Gastroesophageal sphincter (tissue), 4 donors: ENCODE results near the gene BCL2L1. TPM values are rescaled to one million over a fixed set of nuclear protein-coding genes. Genes with fewer than 3 reads are reported as not detected.

Experiments used
- ATAC-seq: fragments of 150-250 bp; one replicate; pipeline ENCODE4 v1.9.1; 2016; ENCODE audit warnings: mild to moderate bottlenecking, moderate library complexity
- H3K27ac ChIP-seq, 4 donors: fragments of 200-600 bp; sonication (generic) in 3 of 4; 1 replicate in 3 of 4; 2 replicates in 1 of 4; pipeline ENCODE4 v1.5.1; 2016 to 2019
- H3K27me3 ChIP-seq: fragments of 200-600 bp; sonication (generic); one replicate; pipeline ENCODE4 v1.5.1; 2019
- H3K36me3 ChIP-seq, 2 donors: fragments of 200-600 bp; sonication (generic); one replicate each; pipeline ENCODE4 v1.5.1; 2019; ENCODE audit warnings: control low read depth in 1 of 2
- H3K4me1 ChIP-seq, 3 donors: fragments of 200-600 bp; sonication (generic); 1 replicate in 2 of 3; 2 replicates in 1 of 3; pipeline ENCODE4 v1.5.1; 2016 to 2019; ENCODE audit warnings: control low read depth in 2 of 3
- H3K4me3 ChIP-seq, 2 donors: fragments of 200-600 bp; sonication (generic); one replicate each; pipeline ENCODE4 v1.5.1; 2019; ENCODE audit warnings: mild to moderate bottlenecking in 1 of 2, moderate library complexity in 1 of 2
- H3K9me3 ChIP-seq, 3 donors: fragments of 200-600 bp; sonication (generic); one replicate each; pipeline ENCODE4 v1.5.1; 2017 to 2019; ENCODE audit warnings: control low read depth in 2 of 3
- EP300 ChIP-seq: sonication (generic); formaldehyde crosslinking; IDR thresholded peaks from one replicate; pipeline ENCODE4 v1.6.1; 2017; ENCODE audit warnings: antibody characterized with exemption, mild to moderate bottlenecking
- POLR2A ChIP-seq, 2 donors: fragments of 450-650 bp; IDR thresholded peaks; one replicate each; pipeline ENCODE4 v1.6.1; 2017; ENCODE audit warnings: antibody characterized with exemption in 2 of 2, mild to moderate bottlenecking in 2 of 2, moderate library complexity in 1 of 2
- POLR2AphosphoS5 ChIP-seq: sonication (generic); formaldehyde crosslinking; IDR thresholded peaks from one replicate; pipeline ENCODE4 v1.6.1; 2017; ENCODE audit warnings: antibody characterized with exemption
- WGBS, 2 donors: methylation state at CpG; one replicate each; pipeline ENCODE4 v1.1.5; 2018; ENCODE audit warnings: low coverage in 1 of 2; 5-methylcytosine and 5-hydroxymethylcytosine counted together
- total RNA-seq, 4 donors: library from RNA; depleted of rRNA; stranded (reverse); fragments of >200 nt; gene quantifications; one replicate each; pipeline ENCODE4 v1.1.0, GENCODE V29; 2016
- TF ChIP-seq, protein P1 (sequence below), 4 experiments: fragments of 200-600 bp in 2 of 4; fragments of 450-650 bp in 2 of 4; sonication (generic) in 1 of 4; IDR thresholded peaks; one replicate each; pipeline ENCODE4 v1.5.1; 2017 to 2019; ENCODE audit warnings: antibody characterized with exemption in 4 of 4, mild to moderate bottlenecking in 2 of 4, moderate library complexity in 2 of 4

Gene BCL2L1
- total RNA-seq, 4 donors from 2014 or later, result 71.9 to 171 (median 135) TPM

DNA sequence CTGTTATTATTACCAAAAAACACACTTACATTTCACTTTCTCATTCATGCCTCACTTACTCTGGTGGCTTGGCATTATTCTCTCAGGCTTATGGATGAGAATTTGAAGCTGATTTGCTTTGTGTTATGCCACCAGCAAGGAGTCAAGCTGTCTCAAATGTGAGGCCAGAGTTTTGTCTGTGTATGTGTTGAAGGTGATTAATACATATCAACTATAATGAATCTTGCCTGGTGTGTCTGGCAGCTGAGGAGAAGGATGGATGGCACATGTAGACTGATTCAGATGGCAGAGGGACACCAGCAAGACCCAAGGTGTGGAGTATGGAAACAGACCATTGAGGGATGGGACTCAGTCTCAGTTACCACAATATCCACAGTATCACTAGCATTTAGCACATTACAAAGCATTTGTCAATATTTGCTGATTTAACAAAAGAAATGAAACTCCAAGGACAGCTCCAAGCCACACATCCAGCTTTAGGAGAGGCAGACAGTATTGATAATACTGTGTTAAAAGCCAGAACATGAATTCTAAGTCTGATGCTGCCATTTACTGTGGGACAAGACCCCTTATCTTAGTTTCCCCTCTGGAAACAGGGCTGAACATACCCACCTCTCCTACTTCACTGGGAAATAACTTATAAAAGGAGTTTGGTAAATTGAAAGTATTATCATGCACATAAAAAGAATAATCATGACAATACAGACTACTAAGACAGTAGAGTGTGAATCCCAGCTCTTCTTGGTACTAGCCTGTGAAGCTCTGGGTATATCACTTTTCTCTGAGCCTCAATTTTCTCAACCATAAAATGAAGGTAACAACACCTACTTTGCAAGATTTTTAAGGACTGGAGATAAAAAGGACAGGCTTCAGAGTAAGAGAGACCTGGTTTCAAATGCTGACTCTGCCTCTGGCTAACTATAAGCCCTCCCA lies 11.2 kb downstream of the BCL2L1 start:
- Histone ChIP-seq H3K27me3 (no peaks in the 10 kb centered on the region), H3K4me3 (peak overlapping the region in 1 of 2 donors; percentile 38), H3K9me3 (no peaks in the 10 kb centered on the region), H3K36me3 (peaks cover 0 to 40% of the 10 kb centered on the region in 2 donors), H3K27ac (peak overlapping the region; percentile 93 to 100 (median 96)), H3K4me1 (peaks cover 33 to 95% (median 65%) of the 10 kb centered on the region in 3 donors)
- ATAC-seq, result no peak
- TF ChIP-seq POLR2A (IDR thresholded peaks at IDR 0.05), result no peak
- TF ChIP-seq EP300, result no peak

DNA sequence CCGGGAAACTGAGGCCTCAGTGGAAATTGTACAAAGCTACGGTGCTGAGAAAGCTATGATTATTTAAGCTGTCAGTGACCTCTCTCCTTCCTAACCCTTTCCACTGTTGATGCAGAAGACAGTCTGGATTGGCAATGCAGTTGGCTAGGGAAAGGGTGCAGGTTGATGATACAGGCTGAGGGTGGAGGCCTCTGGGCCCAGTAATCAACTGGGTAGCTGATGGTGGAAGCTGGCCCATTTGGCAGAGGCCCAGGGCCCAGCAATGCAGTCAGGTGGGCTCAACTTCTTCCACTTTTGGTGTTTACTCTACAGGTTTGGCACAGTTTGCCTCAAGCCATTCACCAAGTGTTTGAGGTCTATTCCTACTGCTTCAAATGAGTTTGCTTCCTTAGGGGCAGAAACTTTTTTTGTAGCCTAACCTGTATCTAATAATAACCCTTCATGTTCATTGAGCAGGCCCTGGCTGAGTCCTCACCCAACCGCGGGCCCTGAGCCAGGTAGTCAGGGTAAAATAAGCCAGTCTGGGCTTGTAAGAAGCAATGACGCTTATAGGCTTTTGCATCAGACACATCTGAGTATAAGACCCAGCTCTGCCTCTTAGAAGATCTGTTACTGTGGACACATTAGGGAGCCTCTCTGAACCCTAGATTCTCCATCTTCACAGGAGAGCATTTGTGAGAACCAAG lies 12.1 kb downstream of the BCL2L1 start:
- no peak for TF ChIP-seq POLR2AphosphoS5
- TF ChIP-seq POLR2A (IDR thresholded peaks at IDR 0.05), result no peak
- no peak for TF ChIP-seq EP300
- TF ChIP-seq, protein P1, sequence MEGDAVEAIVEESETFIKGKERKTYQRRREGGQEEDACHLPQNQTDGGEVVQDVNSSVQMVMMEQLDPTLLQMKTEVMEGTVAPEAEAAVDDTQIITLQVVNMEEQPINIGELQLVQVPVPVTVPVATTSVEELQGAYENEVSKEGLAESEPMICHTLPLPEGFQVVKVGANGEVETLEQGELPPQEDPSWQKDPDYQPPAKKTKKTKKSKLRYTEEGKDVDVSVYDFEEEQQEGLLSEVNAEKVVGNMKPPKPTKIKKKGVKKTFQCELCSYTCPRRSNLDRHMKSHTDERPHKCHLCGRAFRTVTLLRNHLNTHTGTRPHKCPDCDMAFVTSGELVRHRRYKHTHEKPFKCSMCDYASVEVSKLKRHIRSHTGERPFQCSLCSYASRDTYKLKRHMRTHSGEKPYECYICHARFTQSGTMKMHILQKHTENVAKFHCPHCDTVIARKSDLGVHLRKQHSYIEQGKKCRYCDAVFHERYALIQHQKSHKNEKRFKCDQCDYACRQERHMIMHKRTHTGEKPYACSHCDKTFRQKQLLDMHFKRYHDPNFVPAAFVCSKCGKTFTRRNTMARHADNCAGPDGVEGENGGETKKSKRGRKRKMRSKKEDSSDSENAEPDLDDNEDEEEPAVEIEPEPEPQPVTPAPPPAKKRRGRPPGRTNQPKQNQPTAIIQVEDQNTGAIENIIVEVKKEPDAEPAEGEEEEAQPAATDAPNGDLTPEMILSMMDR (IDR thresholded peaks at IDR 0.05), result no peak
- peaks cover 30 to 95% (median 56%) of the 10 kb centered on the region in 3 donors for H3K4me1 ChIP-seq
- no peak overlapping the region for H3K4me3 ChIP-seq

DNA sequence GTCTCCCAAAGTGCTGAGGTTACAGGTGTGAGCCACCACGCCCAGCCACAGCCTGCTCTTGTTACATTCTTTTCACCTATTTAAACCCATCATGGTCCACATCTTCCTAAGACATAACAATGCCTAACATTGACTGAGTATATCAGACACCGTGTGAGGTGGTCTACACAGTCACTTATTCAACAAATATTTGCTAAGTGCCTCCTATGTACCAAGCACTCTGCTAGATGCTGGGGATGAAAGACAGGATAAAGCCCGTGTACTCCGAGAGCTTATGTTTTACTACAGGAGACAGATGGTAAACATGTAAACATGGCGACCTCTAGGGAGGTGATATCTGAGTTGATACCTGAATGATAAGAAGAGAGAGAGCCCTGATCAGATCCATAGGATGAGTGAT lies 12.7 kb downstream of the BCL2L1 start:
- H3K36me3 ChIP-seq, result peaks cover 0 to 44% of the 10 kb centered on the region in 2 donors

More for the DNA sequence above, 12.1 kb downstream of the BCL2L1 start:
- no peak for ATAC-seq
- H3K27ac ChIP-seq, result peak overlapping the region; percentile 93 to 100 (median 96)
- no peaks in the 10 kb centered on the region for H3K9me3 ChIP-seq
- H3K27me3 ChIP-seq, result no peaks in the 10 kb centered on the region
- WGBS, 2 donors, result 65 to 78% methylated on average over 2 to 4 of the region's 5 CpGs
- H3K36me3 ChIP-seq, result peaks cover 0 to 46% of the 10 kb centered on the region in 2 donors

DNA sequence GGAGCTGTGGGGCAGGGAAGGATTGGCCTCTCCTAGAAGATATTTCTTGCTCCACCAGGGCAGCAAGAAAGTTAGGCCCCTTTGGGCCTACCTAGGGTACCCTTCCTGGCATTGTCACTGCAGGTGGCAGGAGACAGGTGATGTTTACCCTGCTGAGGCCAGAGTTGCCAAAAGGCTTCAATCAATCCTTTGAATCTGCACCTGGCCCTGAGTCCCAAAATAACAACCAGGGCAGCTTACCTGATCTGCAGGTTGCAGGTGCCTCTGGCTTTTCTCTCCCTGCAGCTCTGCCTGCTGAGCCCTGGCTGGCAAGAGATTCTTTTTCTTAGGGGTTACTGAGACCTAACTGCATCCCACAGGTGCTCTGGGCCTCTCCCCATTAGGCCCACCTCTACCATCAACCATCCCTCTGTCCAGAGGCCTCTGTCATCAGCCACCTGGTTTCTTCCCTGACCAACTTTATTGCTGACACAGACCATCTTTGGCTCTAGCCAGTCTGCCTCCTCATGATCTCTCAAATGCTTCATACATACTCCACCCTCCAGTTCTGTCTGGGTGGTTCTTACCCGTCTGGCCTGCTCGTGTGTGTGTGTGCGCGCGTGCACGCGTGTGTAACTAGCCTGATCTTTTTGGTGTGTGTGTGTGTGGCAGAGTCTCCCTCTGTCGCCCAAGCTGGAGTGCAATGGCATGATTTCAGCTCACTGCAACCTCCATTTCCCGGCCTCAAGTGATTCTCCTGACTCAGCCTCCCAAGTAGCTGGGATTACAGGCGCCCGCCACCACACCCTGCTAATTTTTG lies 13.7 kb downstream of the BCL2L1 start:
- H3K27ac ChIP-seq, result peak overlapping the region in 3 of 4 donors; percentile 59 to 68 (median 66)
- no peak for ATAC-seq
- TF ChIP-seq POLR2A (IDR thresholded peaks at IDR 0.05) (no peak), EP300 (no peak), POLR2AphosphoS5 (no peak)
- TF ChIP-seq, protein P1 (IDR thresholded peaks at IDR 0.05), result no peak
- no peaks in the 10 kb centered on the region for H3K9me3 ChIP-seq
- no peak overlapping the region for H3K4me3 ChIP-seq
- no peaks in the 10 kb centered on the region for H3K27me3 ChIP-seq
- 100% methylated on average over 7 of the region's 11 CpGs; no CpG with 5 or more reads in 1 of the 2 donors for WGBS, 2 donors
- H3K4me1 ChIP-seq, result peaks cover 29 to 95% (median 43%) of the 10 kb centered on the region in 3 donors
- peaks cover 0 to 40% of the 10 kb centered on the region in 2 donors for H3K36me3 ChIP-seq

More for the DNA sequence above, 12.7 kb downstream of the BCL2L1 start:
- WGBS, 2 donors, result 84 to 90% methylated on average over 3 to 4 of the region's 5 CpGs
- TF ChIP-seq POLR2AphosphoS5 (no peak), EP300 (no peak), POLR2A (IDR thresholded peaks at IDR 0.05) (no peak)
- TF ChIP-seq, protein P1 (IDR thresholded peaks at IDR 0.05), result no peak
- Histone ChIP-seq H3K9me3 (no peaks in the 10 kb centered on the region), H3K27ac (peak overlapping the region in 3 of 4 donors; percentile 93 to 99 (median 93)), H3K4me3 (no peak overlapping the region), H3K27me3 (no peaks in the 10 kb centered on the region), H3K4me1 (peaks cover 32 to 95% (median 50%) of the 10 kb centered on the region in 3 donors)
- no peak for ATAC-seq
